ENCODE data around the gene KCNIP1.

Gene KCNIP1

DNA sequence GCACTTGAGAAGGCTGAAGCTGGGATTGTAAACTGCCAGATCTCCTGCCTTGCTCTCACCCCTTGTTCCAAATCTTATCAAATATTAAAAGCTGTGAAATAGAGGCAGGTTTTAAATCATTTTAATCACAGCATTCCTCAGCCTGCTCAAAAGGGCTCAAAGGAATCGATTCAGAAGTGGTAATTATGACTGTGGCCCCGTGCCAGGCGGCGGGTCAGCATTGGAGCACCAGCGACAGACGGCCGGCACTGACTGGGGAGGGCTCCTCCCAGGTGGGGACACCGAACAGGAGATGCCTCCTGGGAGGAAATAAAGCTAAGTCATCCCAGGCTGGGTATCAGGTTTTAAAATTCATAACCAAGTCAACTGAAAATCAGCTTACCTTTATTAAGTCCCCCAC, 66.7 kb downstream of the KCNIP1 start:
- no peak for DNase-seq (ENCODE audit: low read depth, low spot score)
- H3K4me3 ChIP-seq (ENCODE audit: low read depth, low read length): no peak overlapping the region
- TF ChIP-seq, protein P1, sequence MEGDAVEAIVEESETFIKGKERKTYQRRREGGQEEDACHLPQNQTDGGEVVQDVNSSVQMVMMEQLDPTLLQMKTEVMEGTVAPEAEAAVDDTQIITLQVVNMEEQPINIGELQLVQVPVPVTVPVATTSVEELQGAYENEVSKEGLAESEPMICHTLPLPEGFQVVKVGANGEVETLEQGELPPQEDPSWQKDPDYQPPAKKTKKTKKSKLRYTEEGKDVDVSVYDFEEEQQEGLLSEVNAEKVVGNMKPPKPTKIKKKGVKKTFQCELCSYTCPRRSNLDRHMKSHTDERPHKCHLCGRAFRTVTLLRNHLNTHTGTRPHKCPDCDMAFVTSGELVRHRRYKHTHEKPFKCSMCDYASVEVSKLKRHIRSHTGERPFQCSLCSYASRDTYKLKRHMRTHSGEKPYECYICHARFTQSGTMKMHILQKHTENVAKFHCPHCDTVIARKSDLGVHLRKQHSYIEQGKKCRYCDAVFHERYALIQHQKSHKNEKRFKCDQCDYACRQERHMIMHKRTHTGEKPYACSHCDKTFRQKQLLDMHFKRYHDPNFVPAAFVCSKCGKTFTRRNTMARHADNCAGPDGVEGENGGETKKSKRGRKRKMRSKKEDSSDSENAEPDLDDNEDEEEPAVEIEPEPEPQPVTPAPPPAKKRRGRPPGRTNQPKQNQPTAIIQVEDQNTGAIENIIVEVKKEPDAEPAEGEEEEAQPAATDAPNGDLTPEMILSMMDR (IDR thresholded peaks at IDR 0.05; ENCODE audit: low read depth, low read length): no peak
- in situ Hi-C loops (cut with HindIII; ENCODE audit: low sequenced_read_pairs): no loop called here

DNA sequence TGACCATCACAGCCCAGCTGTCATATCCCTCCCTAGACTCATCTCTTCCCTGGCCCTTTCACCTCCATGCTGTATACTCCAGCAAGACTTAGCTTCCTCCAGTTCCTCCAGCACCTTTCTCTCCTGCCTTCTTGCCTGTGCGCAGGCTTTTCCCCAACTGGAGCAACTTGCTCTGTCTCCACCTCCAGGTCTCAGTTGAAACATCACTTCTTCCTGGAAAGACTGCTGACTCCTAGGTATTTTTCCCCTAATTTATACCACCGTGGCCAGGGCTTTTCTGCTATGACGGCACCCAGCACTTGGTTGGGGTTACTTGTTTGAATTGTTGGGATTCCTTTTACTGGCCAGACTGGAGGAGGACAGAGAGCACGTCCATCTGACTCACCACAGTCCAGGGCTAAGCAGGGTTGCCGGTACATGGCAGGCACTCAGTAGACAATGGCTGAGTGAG, 67.5 kb downstream of the KCNIP1 start:
- DNase-seq (ENCODE audit: low read depth, low spot score): peak; percentile 61
- TF ChIP-seq, protein P1 (IDR thresholded peaks at IDR 0.05; ENCODE audit: low read depth, low read length): peak; percentile 7
- no peak overlapping the region for H3K4me3 ChIP-seq (ENCODE audit: low read depth, low read length)
- in situ Hi-C loops (cut with HindIII; ENCODE audit: low sequenced_read_pairs): no loop called here

DNA sequence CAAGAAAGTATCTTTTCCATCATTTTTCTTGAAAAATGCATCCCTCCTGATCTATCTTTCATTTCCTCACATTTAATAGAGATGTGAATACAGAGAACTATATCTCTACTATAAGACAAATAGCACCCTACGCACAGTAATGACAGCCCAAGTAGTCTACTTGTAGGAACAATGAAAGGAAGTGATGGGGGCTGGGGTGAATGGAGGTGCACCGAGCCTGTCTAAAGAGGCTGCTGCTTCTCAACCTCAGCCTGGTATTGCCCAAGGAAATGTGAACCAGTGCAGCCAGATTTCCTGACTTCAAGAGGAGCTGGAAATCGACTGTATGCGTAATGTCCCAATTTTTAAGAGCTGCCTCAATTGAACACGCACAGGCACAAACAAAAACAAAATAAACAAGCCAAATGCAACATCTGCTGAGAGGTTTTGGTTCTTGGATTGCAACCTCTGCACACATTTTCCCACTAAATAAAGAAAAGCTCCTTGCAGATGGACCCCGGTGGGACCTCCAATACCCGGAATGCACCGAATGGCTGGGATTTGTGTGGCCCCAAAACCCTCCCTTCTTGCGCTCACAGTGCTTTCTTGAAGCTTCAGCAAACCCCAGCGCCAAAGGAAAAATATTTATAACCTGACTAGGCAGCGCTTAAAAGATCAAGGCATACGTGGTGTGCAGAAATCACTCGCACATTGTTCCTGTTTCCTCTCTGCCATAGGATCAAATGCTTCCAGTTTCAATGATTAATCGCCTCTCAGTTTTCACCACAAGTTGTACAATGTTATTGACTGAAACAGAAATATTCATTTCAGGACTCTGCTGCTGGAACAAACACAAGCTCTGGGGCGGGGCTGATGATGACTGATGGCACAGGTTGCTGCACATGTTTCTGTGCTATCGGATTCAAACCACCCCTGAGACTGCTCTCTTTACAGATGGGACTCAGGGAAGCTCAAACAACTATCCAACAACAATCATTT, 68.3 kb downstream of the KCNIP1 start:
- in situ Hi-C loops (cut with HindIII; ENCODE audit: low sequenced_read_pairs): no loop called here
- no peak overlapping the region for H3K4me3 ChIP-seq (ENCODE audit: low read depth, low read length)
- DNase-seq (ENCODE audit: low read depth, low spot score): no peak
- TF ChIP-seq, protein P1 (IDR thresholded peaks at IDR 0.05; ENCODE audit: low read depth, low read length): no peak

DNA sequence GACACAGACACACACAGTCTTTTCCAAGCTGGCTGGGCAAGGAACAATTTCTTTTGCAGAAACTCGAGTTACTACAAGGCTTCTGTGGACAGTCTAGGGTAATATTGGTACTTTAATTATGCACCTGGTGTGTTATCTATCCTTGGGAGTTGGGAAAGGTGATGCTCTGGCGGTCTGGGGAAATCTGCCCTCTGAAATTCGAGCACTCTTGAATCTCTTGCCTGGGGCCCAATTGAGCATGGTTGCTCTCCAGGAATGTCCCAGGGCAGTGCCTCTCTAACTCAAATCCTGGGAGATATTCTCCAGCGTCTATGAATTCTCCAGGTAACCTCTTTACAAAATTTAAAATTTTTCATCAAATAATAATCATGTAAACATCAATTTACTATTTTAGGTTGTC, 69.3 kb downstream of the KCNIP1 start:
- no peak for DNase-seq (ENCODE audit: low read depth, low spot score)
- H3K4me3 ChIP-seq (ENCODE audit: low read depth, low read length): no peak overlapping the region
- in situ Hi-C loops (cut with HindIII; ENCODE audit: low sequenced_read_pairs): no loop called here
- TF ChIP-seq, protein P1 (IDR thresholded peaks at IDR 0.05; ENCODE audit: low read depth, low read length): no peak

DNA sequence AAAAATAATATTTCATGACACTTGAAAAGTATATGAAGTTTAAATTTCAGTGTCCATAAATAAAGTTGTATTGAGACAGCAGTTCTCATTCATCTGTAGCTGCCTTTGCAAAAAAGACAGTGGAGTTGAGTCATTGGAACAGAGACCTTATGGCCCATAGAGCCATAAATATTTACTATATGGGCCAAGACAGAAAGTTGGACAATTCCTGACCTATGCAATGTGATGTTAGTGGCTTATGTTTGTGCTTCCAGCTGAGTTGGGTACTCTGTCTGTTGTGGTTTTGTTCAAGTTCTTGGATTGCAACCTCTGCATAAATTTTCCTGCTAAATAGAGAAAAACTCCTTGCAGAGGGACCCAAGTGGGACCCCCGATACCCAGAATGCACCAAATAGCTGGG, 69.8 kb downstream of the KCNIP1 start:
- H3K4me3 ChIP-seq (ENCODE audit: low read depth, low read length): no peak overlapping the region
- peak; percentile 17 for DNase-seq (ENCODE audit: low read depth, low spot score)
- in situ Hi-C loops (cut with HindIII; ENCODE audit: low sequenced_read_pairs): no loop called here
- TF ChIP-seq, protein P1 (IDR thresholded peaks at IDR 0.05; ENCODE audit: low read depth, low read length): no peak

DNA sequence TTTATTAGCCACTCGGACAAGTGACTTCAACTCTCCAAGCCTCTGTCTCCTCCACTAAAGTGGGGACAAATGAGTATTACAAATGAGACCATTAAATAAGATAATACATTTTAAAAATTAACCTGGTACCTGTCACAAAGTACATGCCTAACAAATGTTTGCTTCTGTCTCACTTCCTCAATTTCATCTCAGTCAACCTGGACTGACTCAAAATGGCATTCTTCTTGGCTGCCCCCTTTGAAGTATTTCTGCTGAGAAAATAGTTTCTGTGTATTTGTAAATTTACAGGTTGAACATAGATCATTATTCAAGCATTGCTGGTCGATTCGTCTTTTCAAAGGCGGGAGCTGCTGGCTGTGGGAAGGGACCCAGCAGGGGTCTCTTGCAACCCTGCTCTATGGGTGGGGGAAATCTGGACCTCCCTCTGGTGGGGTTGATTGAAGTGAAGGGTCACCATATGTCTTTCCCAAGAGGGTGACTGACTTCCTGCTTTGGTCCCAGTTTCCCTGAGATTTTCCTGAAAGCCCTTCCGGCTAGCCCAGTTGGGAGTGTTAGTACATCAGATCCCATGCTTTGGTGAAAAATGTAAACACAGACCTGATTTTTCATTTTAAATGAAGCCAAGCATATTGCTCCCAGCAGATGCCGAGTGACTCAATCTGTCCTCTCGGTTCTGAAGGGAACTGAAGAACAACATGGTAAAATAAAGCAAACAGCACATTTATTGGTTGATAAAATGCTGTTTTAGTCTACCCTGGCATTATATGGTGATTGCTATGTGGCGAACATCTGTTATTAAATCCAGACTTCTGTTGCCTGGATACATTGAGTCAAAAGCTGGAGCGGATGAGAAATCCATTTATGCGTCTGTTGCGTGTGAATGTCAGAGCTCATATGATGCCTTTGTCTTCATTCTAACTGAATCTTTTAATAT, 73.0 kb downstream of the KCNIP1 start:
- TF ChIP-seq, protein P1 (IDR thresholded peaks at IDR 0.05; ENCODE audit: low read depth, low read length): no peak
- DNase-seq (ENCODE audit: low read depth, low spot score): peak; percentile 9
- in situ Hi-C loops (cut with HindIII; ENCODE audit: low sequenced_read_pairs): no loop called here
- no peak overlapping the region for H3K4me3 ChIP-seq (ENCODE audit: low read depth, low read length)
